Kidney (tissue), 14 donors: ENCODE measurements around the gene PPM1L. TPM values are rescaled to one million over a fixed set of nuclear protein-coding genes. Genes with fewer than 3 reads are reported as not detected.
A peak's percentile ranks its signal among the peaks of the same experiment; 100 is the strongest.
"Not testable (repeated sequence)": the region's sequence is repeated elsewhere in the genome, so short reads cannot be mapped to it uniquely, and the experiment has no call there.

ENCODE experiments used
- DNase-seq, 5 donors: peaks; one replicate each; pipeline ENCODE4 v3.0.0-alpha.2; 2013 to 2020
- FAIRE-seq: peaks from 2 replicates; lab custom pipeline; 2012; peaks lifted over from hg19 to GRCh38; lab: Jason Lieb, UNC
- H3K27ac ChIP-seq, 2 donors: one replicate each; pipeline ENCODE4 v1.7.0; 2013; ENCODE audit warnings: low read depth in 2 of 2, low read length in 2 of 2, inconsistent platforms in 1 of 2
- H3K27me3 ChIP-seq: one replicate; pipeline ENCODE4 v1.7.1; 2013; ENCODE audit warnings: low read length, inconsistent platforms; ENCODE audit not compliant: control insufficient read depth, insufficient read depth
- H3K36me3 ChIP-seq, 3 donors: one replicate each; pipeline versions ENCODE4 v1.7.0 to v1.7.1; 2013; ENCODE audit warnings: low read length in 3 of 3, control low read depth in 1 of 3, inconsistent platforms in 1 of 3; ENCODE audit not compliant: insufficient read depth in 3 of 3, control insufficient read depth in 2 of 3
- H3K4me1 ChIP-seq, 3 donors: one replicate each; pipeline versions ENCODE4 v1.7.0 to v1.7.1; 2013; ENCODE audit warnings: low read length in 3 of 3, inconsistent platforms in 1 of 3, low read depth in 1 of 3; ENCODE audit not compliant: control insufficient read depth in 2 of 3, insufficient read depth in 2 of 3
- H3K4me3 ChIP-seq, 3 donors: one replicate each; pipeline versions ENCODE4 v1.7.0 to v1.8.1; 2013; ENCODE audit warnings: low read length in 3 of 3, control low read depth in 1 of 3, inconsistent platforms in 1 of 3
- H3K9ac ChIP-seq, 3 donors: one replicate each; pipeline versions ENCODE4 v1.7.0 to v1.7.1; 2013; ENCODE audit warnings: low read length in 3 of 3, control low read depth in 1 of 3, inconsistent platforms in 1 of 3
- H3K9me3 ChIP-seq, 3 donors: one replicate each; pipeline versions ENCODE4 v1.7.0 to v1.7.1; 2013; ENCODE audit warnings: low read length in 3 of 3, control low read depth in 1 of 3, inconsistent platforms in 1 of 3; ENCODE audit not compliant: control insufficient read depth in 2 of 3, insufficient read depth in 1 of 3
- CTCF ChIP-seq: IDR thresholded peaks from 3 replicates; pipeline ENCODE4 v1.5.1; 2012; ENCODE audit warnings: mild to moderate bottlenecking, moderate library complexity, borderline replicate concordance; ENCODE audit not compliant: insufficient read depth; ENCODE audit errors: extremely low read depth
- intact Hi-C: fragments of 100-400 bp; cut with DNase I; formaldehyde crosslinking; loops from one replicate; pipeline ENCODE4 v1.11.1; 2022
- polyA plus RNA-seq: library from polyadenylated mRNA; stranded (reverse); fragments of 350-450 nt; fragmentation: Illumina TruSeq; extraction: RNeasy Lipid Tissue Mini Kit (QIAGEN cat#74804); gene quantifications from one replicate; pipeline ENCODE4 v1.2.3, GENCODE V29; 2014; ENCODE audit warnings: low read depth, low replicate concordance; ENCODE audit not compliant: insufficient read depth
- total RNA-seq: library from RNA; stranded (reverse); fragmentation: NEBNext Ultra II Directional; extraction: Animal tissue kit (Norgen Biotek cat#: 25700); gene quantifications from one replicate; pipeline ENCODE4 v1.2.1, GENCODE V29; 2021
- donor health status: control.
- donor health status: control.
- donor health status: control.
- donor health status: control.
- donor health status: control.
- donor health status: DM: yes; HTN: yes; CAD: no.
- donor health status: Normal renal cell carcinoma (clear cell type).

PPM1L gene
- total and polyA plus RNA-seq, 2 donors from 2014 or later: 2.8 to 13.8 TPM

- Histone ChIP-seq H3K4me1 (no peaks in the 10 kb centered on the region), H3K36me3 (no peaks in the 10 kb centered on the region), H3K27me3 (no peaks in the 10 kb centered on the region), H3K9me3 (no peaks in the 10 kb centered on the region), H3K27ac (no peak overlapping the region), H3K9ac (no peak overlapping the region), H3K4me3 (no peak overlapping the region)
- no peak for DNase-seq
- no peak for TF ChIP-seq CTCF
- intact Hi-C loops: no loop called here
- FAIRE-seq: no peak
Measured at GRCh38 chr3:160981217-160981938, 225.3 kb downstream of the PPM1L start.

GRCh38 chr3:160982491-160982890 lies 226.5 kb downstream of the PPM1L start:
- Histone ChIP-seq H3K4me3 (no peak overlapping the region), H3K9ac (no peak overlapping the region), H3K27ac (no peak overlapping the region), H3K9me3 (no peaks in the 10 kb centered on the region), H3K27me3 (no peaks in the 10 kb centered on the region), H3K4me1 (no peaks in the 10 kb centered on the region), H3K36me3 (no peaks in the 10 kb centered on the region)
- FAIRE-seq (no peak), DNase-seq (peak in 1 of 5 donors; percentile 19)
- TF ChIP-seq CTCF: no peak
- intact Hi-C loops: no loop called here

GRCh38 chr3:160983900-160984299 lies 227.9 kb downstream of the PPM1L start:
- H3K27ac ChIP-seq, FAIRE-seq, intact Hi-C loops, H3K9me3 ChIP-seq, H3K9ac ChIP-seq, H3K27me3 ChIP-seq, DNase-seq, H3K4me3 ChIP-seq, H3K36me3 ChIP-seq: not testable (repeated sequence)
- peaks cover 0 to 10% (median 3%) of the 10 kb centered on the region in 3 donors for H3K4me1 ChIP-seq

- no peak for FAIRE-seq
- Histone ChIP-seq H3K36me3 (no peaks in the 10 kb centered on the region), H3K27ac (no peak overlapping the region), H3K9me3 (no peaks in the 10 kb centered on the region), H3K27me3 (no peaks in the 10 kb centered on the region), H3K4me1 (peaks cover 0 to 10% (median 3%) of the 10 kb centered on the region in 3 donors), H3K4me3 (no peak overlapping the region), H3K9ac (no peak overlapping the region)
- no peak for TF ChIP-seq CTCF
- intact Hi-C loops: no loop called here
- no peak for DNase-seq
Measured at GRCh38 chr3:160986069-160986468, 230.0 kb downstream of the PPM1L start.
